HepG2 (cell line): ENCODE data around the gene IGIP. TPM values are rescaled to one million over a fixed set of nuclear protein-coding genes. Genes with fewer than 3 reads are reported as not detected.

Experiments used
- ATAC-seq: fragments of 200-7000 bp; cut with Tn5 transposase; 3 replicates; pipeline ENCODE4 v1.9.1; 2020; ENCODE audit warnings: mild to moderate bottlenecking, moderate library complexity
- BruUV-seq: library from RNA; stranded (reverse); fragments of 400-500 nt; replicated peaks from 2 replicates; lab custom pipeline; 2021; lab: Mats Ljungman, UMichigan
- CTCF ChIA-PET: fragments of 300-600 bp; formaldehyde crosslinking; extraction: SDS; loops from one replicate; lab custom pipeline; 2021; ENCODE audit warnings: low total read pairs, inconsistent platforms, low intra/inter-chr PET ratio; lab: Yijun Ruan, JAX
- POLR2A ChIA-PET: fragments of 350-600 bp; sonication (Branson Sonifier 250); formaldehyde crosslinking; loops from one replicate; lab custom pipeline; 2020; ENCODE audit warnings: antibody characterized with exemption, inconsistent platforms; lab: Yijun Ruan, JAX
- DNase-seq: peaks from one replicate; pipeline ENCODE4 v3.0.0-alpha.2; 2015; ENCODE audit warnings: low spot score
- FAIRE-seq: peaks from 3 replicates; lab custom pipeline; 2011; peaks lifted over from hg19 to GRCh38; lab: Jason Lieb, UNC
- H2AFZ ChIP-seq: one replicate; pipeline ENCODE4 v1.6.1; 2011; ENCODE audit warnings: low read length, inconsistent platforms
- H3K27ac ChIP-seq: fragments of 300-600 bp; 3 replicates; pipeline ENCODE4 v1.8.0; 2011; ENCODE audit warnings: mixed run types, mild to moderate bottlenecking, mixed read lengths, low read length, inconsistent platforms; ENCODE audit not compliant: insufficient read depth; ENCODE audit errors: extremely low read length
- H3K27me3 ChIP-seq, 2 experiments: fragments of 200-600 bp in 1 of 2; 2 replicates in 1 of 2; 3 replicates in 1 of 2; pipeline versions ENCODE4 v1.6.0 to v1.8.0; 2011; ENCODE audit warnings: low read length in 2 of 2, mild to moderate bottlenecking in 2 of 2, moderate library complexity in 2 of 2, inconsistent platforms in 1 of 2; ENCODE audit not compliant: insufficient read depth in 2 of 2, control insufficient read depth in 1 of 2
- H3K36me3 ChIP-seq, 2 experiments: fragments of 200-600 bp in 1 of 2; replicated peaks in 1 of 2; 2 replicates in 1 of 2; 3 replicates in 1 of 2; pipeline versions ENCODE4 v1.5.1 to v1.8.0; 2011; ENCODE audit warnings: low read length in 2 of 2, inconsistent platforms in 1 of 2; ENCODE audit not compliant: insufficient read depth in 2 of 2, control insufficient read depth in 1 of 2
- H3K4me1 ChIP-seq: 2 replicates; pipeline ENCODE4 v1.5.1; 2012; ENCODE audit warnings: low read length, inconsistent platforms; ENCODE audit not compliant: insufficient read depth
- H3K4me2 ChIP-seq: 2 replicates; pipeline ENCODE4 v1.6.0; 2011; ENCODE audit warnings: low read depth, low read length, inconsistent platforms
- H3K4me3 ChIP-seq, 3 experiments: fragments of 200-600 bp in 1 of 3; sonication (generic), shearing (Covaris generic) in 1 of 3; replicated peaks in 1 of 3; 2 replicates each; pipeline ENCODE4 v1.5.1; 2011 to 2016; ENCODE audit warnings: low read length in 3 of 3, inconsistent platforms in 2 of 3, low read depth in 2 of 3, mild to moderate bottlenecking in 2 of 3, control low read depth in 1 of 3, mixed read lengths in 1 of 3; ENCODE audit not compliant: insufficient read depth in 1 of 3
- H3K79me2 ChIP-seq: one replicate; pipeline ENCODE4 v1.6.1; 2011; ENCODE audit warnings: low read length, inconsistent platforms; ENCODE audit not compliant: insufficient read depth
- H3K9ac ChIP-seq: 2 replicates; pipeline ENCODE4 v1.6.0; 2011; ENCODE audit warnings: mild to moderate bottlenecking, low read depth, low read length, inconsistent platforms; ENCODE audit not compliant: insufficient read depth
- H3K9me3 ChIP-seq: 2 replicates; pipeline ENCODE4 v1.5.1; 2012; ENCODE audit warnings: mild to moderate bottlenecking, low read length
- H4K20me1 ChIP-seq: 2 replicates; pipeline ENCODE4 v1.6.0; 2011; ENCODE audit warnings: inconsistent platforms, mild to moderate bottlenecking, low read length, moderate library complexity; ENCODE audit not compliant: insufficient read depth
- KDM2A ChIP-seq: sonication (generic); formaldehyde crosslinking; IDR thresholded peaks from 2 replicates; pipeline ENCODE4 v1.4.0; 2020; ENCODE audit warnings: low read depth, missing genetic modification reagents, borderline replicate concordance
- MIER3 ChIP-seq: IDR thresholded peaks from 2 replicates; pipeline ENCODE4 v1.6.1; 2016; ENCODE audit warnings: missing compliant biosample characterization, borderline replicate concordance
- NR3C1 ChIP-seq: sonication (generic); formaldehyde crosslinking; IDR thresholded peaks from 2 replicates; pipeline ENCODE4 v1.4.0; 2020; ENCODE audit warnings: missing genetic modification reagents
- SUZ12 ChIP-seq: fragments of 150-350 bp; IDR thresholded peaks from 2 replicates; pipeline ENCODE4 v1.6.1; 2014; ENCODE audit warnings: low read depth, low read length
- ZBED4 ChIP-seq: sonication (generic); formaldehyde crosslinking; IDR thresholded peaks from 2 replicates; pipeline ENCODE4 v1.4.0; 2020; ENCODE audit warnings: missing genetic modification reagents, borderline replicate concordance
- ZBTB42 ChIP-seq: sonication (generic); formaldehyde crosslinking; IDR thresholded peaks from 2 replicates; pipeline ENCODE4 v1.5.0; 2020; ENCODE audit warnings: mild to moderate bottlenecking, missing genetic modification reagents
- ZMAT5 ChIP-seq: sonication (generic); formaldehyde crosslinking; IDR thresholded peaks from 2 replicates; pipeline ENCODE4 v1.5.0; 2020; ENCODE audit warnings: mild to moderate bottlenecking, low read depth, missing genetic modification reagents, borderline replicate concordance
- ZMYM4 ChIP-seq: sonication (generic); formaldehyde crosslinking; IDR thresholded peaks from 2 replicates; pipeline ENCODE4 v1.8.1; 2023; ENCODE audit warnings: mild to moderate bottlenecking, missing genetic modification reagents
- ZNF12 ChIP-seq: sonication (generic); formaldehyde crosslinking; IDR thresholded peaks from 2 replicates; pipeline ENCODE4 v1.5.0; 2020; ENCODE audit warnings: missing genetic modification reagents
- ZNF124 ChIP-seq: sonication (generic); formaldehyde crosslinking; IDR thresholded peaks from 2 replicates; pipeline ENCODE4 v1.4.0; 2020; ENCODE audit warnings: missing genetic modification reagents
- ZNF235 ChIP-seq: sonication (generic); formaldehyde crosslinking; IDR thresholded peaks from 2 replicates; pipeline ENCODE4 v1.8.1; 2023; ENCODE audit warnings: mild to moderate bottlenecking, missing genetic modification reagents, borderline replicate concordance
- ZNF251 ChIP-seq: sonication (generic); formaldehyde crosslinking; IDR thresholded peaks from 2 replicates; pipeline ENCODE4 v1.9.0; 2021; ENCODE audit warnings: mild to moderate bottlenecking, missing genetic modification reagents
- ZNF543 ChIP-seq: sonication (generic); formaldehyde crosslinking; IDR thresholded peaks from 2 replicates; pipeline ENCODE4 v1.4.0; 2020; ENCODE audit warnings: mild to moderate bottlenecking, missing genetic modification reagents
- ZNF547 ChIP-seq: sonication (generic); formaldehyde crosslinking; IDR thresholded peaks from 2 replicates; pipeline ENCODE4 v1.5.1; 2020; ENCODE audit warnings: mild to moderate bottlenecking, missing genetic modification reagents
- ZNF572 ChIP-seq: sonication (generic); formaldehyde crosslinking; IDR thresholded peaks from 2 replicates; pipeline ENCODE4 v1.5.1; 2020; ENCODE audit warnings: mild to moderate bottlenecking, missing genetic modification reagents
- ZNF766 ChIP-seq: sonication (generic); formaldehyde crosslinking; IDR thresholded peaks from 2 replicates; pipeline ENCODE4 v1.5.0; 2020; ENCODE audit warnings: missing genetic modification reagents, borderline replicate concordance
- WGBS: methylation state at CpG from one replicate; pipeline ENCODE4 v1.1.6; 2017; ENCODE audit warnings: low lambda C conversion rate; 5-methylcytosine and 5-hydroxymethylcytosine counted together
- in situ Hi-C: cut with HindIII; loops from 2 replicates; pipeline ENCODE4 v1.10.0; 2017; ENCODE audit warnings: low pct_unique_long_range_greater_than_20kb; ENCODE audit not compliant: extremely low pct_ligation_motif_present
- intact Hi-C: fragments of 100-400 bp; cut with micrococcal nuclease; formaldehyde crosslinking; loops from one replicate; pipeline ENCODE4 v1.10.0; 2022; ENCODE audit not compliant: unreplicated experiment
- polyA plus RNA-seq, 8 experiments: library from polyadenylated mRNA; depleted of rRNA in 3 of 8; stranded (reverse) in 7 of 8; unstranded in 1 of 8; fragments of >200 nt; fragmentation: Illumina TruSeq in 4 of 8; extraction: Trizol in 4 of 8; gene quantifications; 2 replicates each; pipeline versions ENCODE4 v1.2.1 to v1.2.3, GENCODE V29; 2011 to 2016; ENCODE audit warnings: low read depth in 4 of 8, missing spikeins in 1 of 8, mixed read lengths in 1 of 8; ENCODE audit not compliant: insufficient read depth in 1 of 8
- total RNA-seq, 5 experiments: library from RNA; depleted of rRNA; stranded (reverse); fragments of >200 nt; fragmentation: Illumina TruSeq; extraction: Trizol; gene quantifications; 2 replicates each; pipeline ENCODE4 v1.2.3, GENCODE V29; 2016; ENCODE audit warnings: low read depth in 1 of 5
- TF ChIP-seq, protein P1 (sequence below): sonication (generic); formaldehyde crosslinking; IDR thresholded peaks from 2 replicates; pipeline ENCODE4 v1.5.1; 2020; ENCODE audit warnings: mild to moderate bottlenecking, missing genetic modification reagents, moderate library complexity

Gene IGIP
- total and polyA plus RNA-seq, 2 of the 13 experiments (the other 11 are each of a cell fraction or from before 2014, with no cell fraction given): 1.7 to 2.1 TPM

GRCh38 chr5:140113699-140114263, 12.0 kb upstream of the IGIP start, which contains the start of gene PURA:
TSS of gene PURA (plus strand) at chr5:140114109. CDS start at chr5:140114182, 73 bp downstream.
- CTCF ChIA-PET: interaction anchor here (1.1 to 1.2 kb wide), 2 partner anchors 30 to 40 kb away, joined by 3 to 4 read pairs; no protein-coding TSS in a partner anchor
- Histone ChIP-seq H3K4me3 (peak within 1 kb of the TSS; percentile 86 to 92 (median 89)), H4K20me1 (peaks cover 28% of the 10 kb centered on the region), H3K36me3 (no peaks in the 10 kb centered on the region), H3K27ac (peak within 1 kb of the TSS; percentile 88), H3K4me2 (peak within 1 kb of the TSS; percentile 98), H3K9ac (peak within 1 kb of the TSS; percentile 86), H3K27me3 (no peaks in the 10 kb centered on the region; a peak in 1 of 5 replicates), H3K9me3 (no peaks in the 10 kb centered on the region), H2AFZ (no peak within 1 kb of the TSS), H3K4me1 (peaks cover 73% of the 10 kb centered on the region), H3K79me2 (peaks cover 86% of the 10 kb centered on the region)
- peak; percentile 89 for ATAC-seq
- POLR2A ChIA-PET: interaction anchor here (1.0 to 1.5 kb wide), 2 partner anchors 9 to 67 kb away, joined by 3 read pairs; no protein-coding TSS in a partner anchor
- in situ Hi-C loops: no loop called here
- BruUV-seq: no TSS peak
- intact Hi-C loops: loop anchor here (5.0 kb wide), 1 partner anchor 36 kb away; no protein-coding TSS in a partner anchor
- 0% methylated on average over 7 of the region's 60 CpGs for WGBS
- peak; percentile 92 for DNase-seq
- no peak for FAIRE-seq
- TF ChIP-seq KDM2A (CRISPR knock-in tag) (0 out of 2 replicates have a peak, but pooled peaks have one; percentile 68), ZMAT5 (no peak), MIER3 (CRISPR knock-in tag) (peak; percentile 26; the same call in 1 of the 2 replicates), ZBED4 (CRISPR knock-in tag) (no peak), ZNF543 (no peak), SUZ12 (no peak), NR3C1 (no peak), ZNF235 (CRISPR knock-in tag) (no peak), ZMYM4 (CRISPR knock-in tag) (peak; percentile 74), ZNF766 (CRISPR knock-in tag) (no peak), ZNF251 (CRISPR knock-in tag) (0 out of 2 replicates have a peak, but pooled peaks have one; percentile 39), ZNF547 (CRISPR knock-in tag) (no peak), ZNF124 (CRISPR knock-in tag) (no peak), ZNF12 (CRISPR knock-in tag) (no peak), ZNF572 (CRISPR knock-in tag) (no peak), ZBTB42 (no peak)
- TF ChIP-seq, protein P1, sequence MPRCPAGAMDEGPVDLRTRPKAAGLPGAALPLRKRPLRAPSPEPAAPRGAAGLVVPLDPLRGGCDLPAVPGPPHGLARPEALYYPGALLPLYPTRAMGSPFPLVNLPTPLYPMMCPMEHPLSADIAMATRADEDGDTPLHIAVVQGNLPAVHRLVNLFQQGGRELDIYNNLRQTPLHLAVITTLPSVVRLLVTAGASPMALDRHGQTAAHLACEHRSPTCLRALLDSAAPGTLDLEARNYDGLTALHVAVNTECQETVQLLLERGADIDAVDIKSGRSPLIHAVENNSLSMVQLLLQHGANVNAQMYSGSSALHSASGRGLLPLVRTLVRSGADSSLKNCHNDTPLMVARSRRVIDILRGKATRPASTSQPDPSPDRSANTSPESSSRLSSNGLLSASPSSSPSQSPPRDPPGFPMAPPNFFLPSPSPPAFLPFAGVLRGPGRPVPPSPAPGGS (CRISPR knock-in tag): no peak
